ENCODE results near the gene DCAF8L2. TPM values are rescaled to one million over a fixed set of nuclear protein-coding genes. Genes with fewer than 3 reads are reported as not detected.

The DCAF8L2 gene
- total and polyA plus RNA-seq, 2 donors (not counting 1 experiment from before 2014, with no cell fraction given), result not detected

GRCh38 chrX:27660878-27661277 lies 70.7 kb downstream of the DCAF8L2 start:
- Histone ChIP-seq H3K79me2 (ENCODE audit: control insufficient read depth, insufficient read depth, low read length) (no peaks in the 10 kb centered on the region), H3K9me3 (ENCODE audit: control insufficient read depth, insufficient read depth, low read depth, low read length) (no peaks in the 10 kb centered on the region), H3K9ac (ENCODE audit: insufficient read depth, low read length) (no peak overlapping the region), H3K27ac (ENCODE audit: insufficient read depth, low read length) (no peak overlapping the region), H4K20me1 (ENCODE audit: control insufficient read depth, extremely low read depth, insufficient read depth, low read length) (no peaks in the 10 kb centered on the region), H3K4me2 (ENCODE audit: extremely low read depth, insufficient read depth, low read length) (no peak overlapping the region), H3K36me3 (ENCODE audit: control insufficient read depth, insufficient read depth, low read length) (no peaks in the 10 kb centered on the region), H3K4me1 (ENCODE audit: control insufficient read depth, extremely low read depth, insufficient read depth, low read length) (no peaks in the 10 kb centered on the region), H3K4me3 (replicated peaks in 1 of 4; ENCODE audit: control extremely low read depth in 1 of 4, insufficient read depth in 1 of 4, low read depth in 3 of 4, low read length in 4 of 4) (no peak overlapping the region), H3K27me3 (ENCODE audit: control insufficient read depth, insufficient read depth, low read length) (no peaks in the 10 kb centered on the region), H2AFZ (ENCODE audit: low read length) (no peak overlapping the region)
- DNase-seq (ENCODE audit: low read depth in 2 of 2), result no peak
- TF ChIP-seq CTCF (conservative IDR thresholded peaks at IDR 0.05 in 1 of 2, IDR thresholded peaks at IDR 0.05 in 1 of 2; ENCODE audit: low read depth in 1 of 2, low read length in 2 of 2), result no peak
- TF ChIP-seq EZH2 (IDR thresholded peaks at IDR 0.05; ENCODE audit: low read length, missing control alignments), result no peak

- Histone ChIP-seq H3K4me1 (ENCODE audit: control insufficient read depth, extremely low read depth, insufficient read depth, low read length) (no peaks in the 10 kb centered on the region), H4K20me1 (ENCODE audit: control insufficient read depth, extremely low read depth, insufficient read depth, low read length) (no peaks in the 10 kb centered on the region), H3K4me3 (replicated peaks in 1 of 4; ENCODE audit: control extremely low read depth in 1 of 4, insufficient read depth in 1 of 4, low read depth in 3 of 4, low read length in 4 of 4) (no peak overlapping the region), H2AFZ (ENCODE audit: low read length) (no peak overlapping the region), H3K9me3 (ENCODE audit: control insufficient read depth, insufficient read depth, low read depth, low read length) (no peaks in the 10 kb centered on the region), H3K4me2 (ENCODE audit: extremely low read depth, insufficient read depth, low read length) (no peak overlapping the region), H3K9ac (ENCODE audit: insufficient read depth, low read length) (no peak overlapping the region), H3K79me2 (ENCODE audit: control insufficient read depth, insufficient read depth, low read length) (no peaks in the 10 kb centered on the region), H3K27me3 (ENCODE audit: control insufficient read depth, insufficient read depth, low read length) (no peaks in the 10 kb centered on the region), H3K27ac (ENCODE audit: insufficient read depth, low read length) (no peak overlapping the region), H3K36me3 (ENCODE audit: control insufficient read depth, insufficient read depth, low read length) (no peaks in the 10 kb centered on the region)
- DNase-seq (ENCODE audit: low read depth in 2 of 2), result no peak
- no peak for TF ChIP-seq EZH2 (IDR thresholded peaks at IDR 0.05; ENCODE audit: low read length, missing control alignments)
- no peak for TF ChIP-seq CTCF (conservative IDR thresholded peaks at IDR 0.05 in 1 of 2, IDR thresholded peaks at IDR 0.05 in 1 of 2; ENCODE audit: low read depth in 1 of 2, low read length in 2 of 2)
Measured at GRCh38 chrX:27671234-27671633, 81.1 kb downstream of the DCAF8L2 start.

GRCh38 chrX:27674491-27674890 lies 84.3 kb downstream of the DCAF8L2 start:
- Histone ChIP-seq H3K79me2 (ENCODE audit: control insufficient read depth, insufficient read depth, low read length) (no peaks in the 10 kb centered on the region), H3K4me3 (replicated peaks in 1 of 4; ENCODE audit: control extremely low read depth in 1 of 4, insufficient read depth in 1 of 4, low read depth in 3 of 4, low read length in 4 of 4) (no peak overlapping the region), H3K4me2 (ENCODE audit: extremely low read depth, insufficient read depth, low read length) (no peak overlapping the region), H3K9ac (ENCODE audit: insufficient read depth, low read length) (no peak overlapping the region), H3K27me3 (ENCODE audit: control insufficient read depth, insufficient read depth, low read length) (no peaks in the 10 kb centered on the region), H3K4me1 (ENCODE audit: control insufficient read depth, extremely low read depth, insufficient read depth, low read length) (no peaks in the 10 kb centered on the region), H4K20me1 (ENCODE audit: control insufficient read depth, extremely low read depth, insufficient read depth, low read length) (no peaks in the 10 kb centered on the region), H3K36me3 (ENCODE audit: control insufficient read depth, insufficient read depth, low read length) (no peaks in the 10 kb centered on the region), H3K27ac (ENCODE audit: insufficient read depth, low read length) (no peak overlapping the region), H2AFZ (ENCODE audit: low read length) (no peak overlapping the region), H3K9me3 (ENCODE audit: control insufficient read depth, insufficient read depth, low read depth, low read length) (no peaks in the 10 kb centered on the region)
- no peak for DNase-seq (ENCODE audit: low read depth in 2 of 2)
- TF ChIP-seq EZH2 (IDR thresholded peaks at IDR 0.05; ENCODE audit: low read length, missing control alignments), result no peak
- TF ChIP-seq CTCF (conservative IDR thresholded peaks at IDR 0.05 in 1 of 2, IDR thresholded peaks at IDR 0.05 in 1 of 2; ENCODE audit: low read depth in 1 of 2, low read length in 2 of 2), result no peak

Data from fibroblast of lung (primary cell).